IMR-90 (cell line): Measurements from ENCODE around the gene LCE5A. TPM values are rescaled to one million over a fixed set of nuclear protein-coding genes. Genes with fewer than 3 reads are reported as not detected.

Experiments used
- ATAC-seq: fragments of 200-7000 bp; cut with Tn5 transposase; 2 replicates; pipeline ENCODE4 v1.9.1; 2020; ENCODE audit warnings: low read depth, mild to moderate bottlenecking, moderate library complexity
- BruUV-seq: library from RNA; stranded (reverse); fragments of 400-500 nt; replicated peaks from 2 replicates; lab custom pipeline; 2021; lab: Mats Ljungman, UMichigan
- CTCF ChIA-PET: fragments of 300-600 bp; formaldehyde crosslinking; extraction: SDS; loops from one replicate; lab custom pipeline; 2021; ENCODE audit warnings: antibody characterized with exemption; lab: Yijun Ruan, JAX
- POLR2A ChIA-PET: fragments of 300-600 bp; sonication (Branson Sonifier 250); formaldehyde crosslinking; loops from one replicate; lab custom pipeline; 2022; ENCODE audit warnings: antibody characterized with exemption; ENCODE audit not compliant: unreplicated experiment; lab: Charles Lee
- DNase-seq: peaks from one replicate; pipeline ENCODE4 v3.0.0; 2013
- H2AFZ ChIP-seq: replicated peaks from 2 replicates; pipeline ENCODE3; 2013; ENCODE audit warnings: low read length, mild to moderate bottlenecking; ENCODE audit not compliant: poor library complexity
- H2AK5ac ChIP-seq: 2 replicates; pipeline ENCODE4 v1.6.1; 2013; ENCODE audit warnings: low read depth, low read length, inconsistent platforms
- H2AK9ac ChIP-seq: replicated peaks from 2 replicates; pipeline ENCODE3; 2013; ENCODE audit warnings: mild to moderate bottlenecking, low read depth, low read length, moderate library complexity; ENCODE audit not compliant: poor library complexity
- H2BK120ac ChIP-seq: 2 replicates; pipeline ENCODE4 v1.6.1; 2013; ENCODE audit warnings: low read depth, low read length, inconsistent platforms
- H2BK15ac ChIP-seq: 3 replicates; pipeline ENCODE4 v1.6.1; 2013; ENCODE audit warnings: low read depth, low read length, inconsistent platforms
- H2BK20ac ChIP-seq: 2 replicates; pipeline ENCODE4 v1.6.1; 2013; ENCODE audit warnings: low read depth, mild to moderate bottlenecking, inconsistent platforms, low read length, moderate library complexity
- H2BK5ac ChIP-seq: 2 replicates; pipeline ENCODE4 v1.6.1; 2013; ENCODE audit warnings: mild to moderate bottlenecking, low read depth, low read length, inconsistent platforms; ENCODE audit not compliant: poor library complexity, severe bottlenecking
- H3K14ac ChIP-seq: replicated peaks from 2 replicates; pipeline ENCODE4 v1.6.1; 2013; ENCODE audit warnings: low read depth, low read length, inconsistent platforms
- H3K18ac ChIP-seq: 2 replicates; pipeline ENCODE4 v1.6.1; 2013; ENCODE audit warnings: low read depth, low read length, control low read depth
- H3K23ac ChIP-seq: 2 replicates; pipeline ENCODE4 v1.6.1; 2013; ENCODE audit warnings: low read depth, low read length, inconsistent platforms
- H3K27ac ChIP-seq: 2 replicates; pipeline ENCODE4 v1.5.1; 2013; ENCODE audit warnings: mild to moderate bottlenecking, control low read depth, low read length; ENCODE audit not compliant: insufficient read depth
- H3K27me3 ChIP-seq: 2 replicates; pipeline ENCODE4 v1.6.1; 2013; ENCODE audit warnings: low read length; ENCODE audit not compliant: control insufficient read depth, insufficient read depth
- H3K36me3 ChIP-seq: 2 replicates; pipeline ENCODE4 v1.6.1; 2013; ENCODE audit warnings: low read length, mixed read lengths; ENCODE audit not compliant: control insufficient read depth, insufficient read depth
- H3K4ac ChIP-seq: 2 replicates; pipeline ENCODE4 v1.6.1; 2013; ENCODE audit warnings: low read depth, low read length, inconsistent platforms
- H3K4me1 ChIP-seq: 2 replicates; pipeline ENCODE4 v1.6.1; 2013; ENCODE audit warnings: low read length, mixed read lengths; ENCODE audit not compliant: control insufficient read depth, insufficient read depth
- H3K4me2 ChIP-seq: 2 replicates; pipeline ENCODE4 v1.6.1; 2013; ENCODE audit warnings: low read depth, mild to moderate bottlenecking, control low read depth, low read length, moderate library complexity
- H3K4me3 ChIP-seq: 2 replicates; pipeline ENCODE4 v1.5.1; 2013; ENCODE audit warnings: low read depth, mild to moderate bottlenecking, control low read depth, low read length, moderate library complexity; ENCODE audit not compliant: insufficient read depth
- H3K56ac ChIP-seq: 2 replicates; pipeline ENCODE4 v1.6.1; 2013; ENCODE audit warnings: low read length, inconsistent platforms; ENCODE audit not compliant: insufficient read depth; ENCODE audit errors: extremely low read depth
- H3K79me1 ChIP-seq, 2 experiments: 2 replicates each; pipeline ENCODE4 v1.6.1; 2013; ENCODE audit warnings: low read length in 2 of 2, inconsistent platforms in 1 of 2, low read depth in 1 of 2
- H3K9ac ChIP-seq: 2 replicates; pipeline ENCODE4 v1.6.1; 2013; ENCODE audit warnings: low read depth, low read length, control low read depth
- H3K9me1 ChIP-seq: 2 replicates; pipeline ENCODE4 v1.6.1; 2013; ENCODE audit warnings: low read length, inconsistent platforms; ENCODE audit not compliant: insufficient read depth
- H3K9me3 ChIP-seq: 2 replicates; pipeline ENCODE4 v1.6.1; 2013; ENCODE audit warnings: low read length; ENCODE audit not compliant: control insufficient read depth, insufficient read depth
- H4K20me1 ChIP-seq: 2 replicates; pipeline ENCODE4 v1.6.1; 2013; ENCODE audit warnings: low read length, inconsistent platforms; ENCODE audit not compliant: insufficient read depth
- H4K5ac ChIP-seq: 2 replicates; pipeline ENCODE4 v1.6.1; 2013; ENCODE audit warnings: mild to moderate bottlenecking, low read depth, low read length, control low read depth
- H4K8ac ChIP-seq, 2 experiments: 2 replicates each; pipeline ENCODE4 v1.6.1; 2013; ENCODE audit warnings: low read depth in 2 of 2, low read length in 2 of 2, control low read depth in 1 of 2, inconsistent platforms in 1 of 2
- H4K91ac ChIP-seq: 2 replicates; pipeline ENCODE4 v1.6.1; 2013; ENCODE audit warnings: low read depth, low read length, inconsistent platforms; ENCODE audit not compliant: insufficient read depth
- BHLHE40 ChIP-seq: fragments of 150-350 bp; IDR thresholded peaks from 2 replicates; pipeline ENCODE4 v1.6.1; 2016; ENCODE audit warnings: mild to moderate bottlenecking, low read depth, low read length
- CEBPB ChIP-seq: IDR thresholded peaks from 2 replicates; pipeline ENCODE4 v1.6.1; 2012; ENCODE audit warnings: low read depth, low read length, improper control_type of control experiment
- CHD1 ChIP-seq: IDR thresholded peaks from 2 replicates; pipeline ENCODE4 v1.6.1; 2012; ENCODE audit warnings: low read depth, low read length, improper control_type of control experiment
- ELK1 ChIP-seq: fragments of 150-350 bp; IDR thresholded peaks from 2 replicates; pipeline ENCODE4 v1.6.1; 2016; ENCODE audit warnings: low read depth, mild to moderate bottlenecking, low read length, moderate library complexity, borderline replicate concordance
- MAFK ChIP-seq: IDR thresholded peaks from 2 replicates; pipeline ENCODE4 v1.6.1; 2012; ENCODE audit warnings: low read depth, low read length, improper control_type of control experiment
- MAZ ChIP-seq: IDR thresholded peaks from 2 replicates; pipeline ENCODE4 v1.6.1; 2012; ENCODE audit warnings: low read depth, mild to moderate bottlenecking, low read length, improper control_type of control experiment, moderate library complexity, borderline replicate concordance
- MXI1 ChIP-seq: IDR thresholded peaks from 2 replicates; pipeline ENCODE4 v1.6.1; 2012; ENCODE audit warnings: low read depth, mild to moderate bottlenecking, low read length, moderate library complexity, borderline replicate concordance
- NFE2L2 ChIP-seq: fragments of 150-350 bp; IDR thresholded peaks from 2 replicates; pipeline ENCODE4 v1.6.1; 2016; ENCODE audit warnings: low read depth, mild to moderate bottlenecking, low read length
- POLR2A ChIP-seq: IDR thresholded peaks from 2 replicates; pipeline ENCODE4 v1.6.1; 2012; ENCODE audit warnings: mild to moderate bottlenecking, low read depth, low read length
- RAD21 ChIP-seq: IDR thresholded peaks from 2 replicates; pipeline ENCODE4 v1.6.1; 2012; ENCODE audit warnings: low read length, improper control_type of control experiment
- RCOR1 ChIP-seq: IDR thresholded peaks from 2 replicates; pipeline ENCODE4 v1.6.1; 2012; ENCODE audit warnings: mild to moderate bottlenecking, low read length, improper control_type of control experiment; ENCODE audit not compliant: insufficient replicate concordance
- RFX5 ChIP-seq: IDR thresholded peaks from 2 replicates; pipeline ENCODE4 v1.8.0; 2012; ENCODE audit warnings: low read depth, mild to moderate bottlenecking, low read length, moderate library complexity
- SMC3 ChIP-seq: fragments of 150-350 bp; IDR thresholded peaks from 2 replicates; pipeline ENCODE4 v1.6.1; 2016; ENCODE audit warnings: low read depth, mild to moderate bottlenecking, antibody characterized with exemption, low read length, moderate library complexity
- USF2 ChIP-seq: fragments of 150-350 bp; IDR thresholded peaks from 2 replicates; pipeline ENCODE4 v1.6.1; 2017; ENCODE audit warnings: mild to moderate bottlenecking, antibody characterized with exemption, low read length, low read depth
- WGBS, 2 experiments: methylation state at CpG; one replicate each; pipeline versions ENCODE4 v1.1.5 to v1.1.7; 2013; ENCODE audit warnings: missing lambda C conversion rate in 2 of 2; ENCODE audit not compliant: insufficient read length in 1 of 2; ENCODE audit errors: extremely low coverage in 2 of 2; 5-methylcytosine and 5-hydroxymethylcytosine counted together
- dilution Hi-C: fragments of 300-500 bp; cut with HindIII; formaldehyde crosslinking; loops from one replicate; pipeline ENCODE4 v1.14.3; 2018; ENCODE audit warnings: low sequenced_read_pairs; ENCODE audit not compliant: unreplicated experiment
- in situ Hi-C: fragments of 300-500 bp; cut with MboI; formaldehyde crosslinking; loops from 3 replicates; pipeline ENCODE4 v1.14.3; 2019; ENCODE audit warnings: low sequenced_read_pairs, inconsistent platforms, mixed read lengths
- intact Hi-C: fragments of 100-400 bp; cut with micrococcal nuclease; formaldehyde crosslinking; loops from 2 replicates; pipeline ENCODE4 v1.10.0; 2022
- polyA plus RNA-seq, 3 experiments: library from polyadenylated mRNA; depleted of rRNA; stranded (reverse); fragments of >200 nt; gene quantifications; 2 replicates each; pipeline ENCODE4 v1.2.3, GENCODE V29; 2012; ENCODE audit warnings: low replicate concordance in 1 of 3
- total RNA-seq: library from RNA; depleted of rRNA; stranded (reverse); fragments of >200 nt; gene quantifications from 2 replicates; pipeline ENCODE4 v1.2.3, GENCODE V29; 2012
- TF ChIP-seq, protein P1 (sequence below): conservative IDR thresholded peaks from 2 replicates; pipeline ENCODE4 v1.5.1; 2012; ENCODE audit warnings: mild to moderate bottlenecking, low read depth, low read length, improper control_type of control experiment

The LCE5A gene
- total and polyA plus RNA-seq, 2 of the 4 experiments (the other 2 are of a cell fraction), result not detected

DNA sequence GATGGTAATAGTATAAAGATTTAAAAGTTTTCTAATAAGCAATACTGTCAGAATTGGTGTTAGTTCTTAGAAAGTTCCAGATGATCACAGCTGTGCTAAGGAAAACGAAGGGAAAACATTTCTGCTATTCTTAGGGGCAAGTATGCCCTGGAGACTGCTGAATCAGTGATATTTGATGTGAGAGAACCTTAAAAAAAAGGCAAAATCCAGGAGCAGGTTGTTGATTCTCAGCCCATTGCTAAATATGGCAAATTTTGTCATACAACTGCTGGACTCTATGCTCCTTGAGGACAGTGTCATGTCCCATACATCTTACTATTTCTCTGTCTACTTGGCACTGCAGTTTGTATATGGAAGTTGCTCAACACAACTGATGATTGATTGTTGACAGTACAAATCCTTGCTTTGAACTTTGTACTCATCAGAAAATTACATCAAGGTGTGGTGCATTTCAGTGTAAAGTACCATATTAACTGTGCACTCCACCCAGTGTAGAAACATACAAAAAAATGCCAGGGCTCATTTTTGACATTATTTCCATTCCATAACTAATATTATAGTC, 14.6 kb downstream of the LCE5A start:
- intact Hi-C loops (no loop called here), dilution Hi-C loops (no loop called here), in situ Hi-C loops (no loop called here)
- Histone ChIP-seq H4K20me1 (no peaks in the 10 kb centered on the region), H3K4me2 (no peak overlapping the region), H3K23ac (no peak overlapping the region), H3K4me1 (no peaks in the 10 kb centered on the region), H3K9ac (no peak overlapping the region), H3K27ac (no peak overlapping the region), H3K56ac (no peak overlapping the region), H3K79me1 (no peaks in the 10 kb centered on the region), H2BK20ac (no peak overlapping the region), H3K27me3 (no peaks in the 10 kb centered on the region), H4K5ac (no peak overlapping the region), H3K9me3 (no peaks in the 10 kb centered on the region), H2BK120ac (no peak overlapping the region), H3K14ac (no peak overlapping the region), H3K9me1 (no peaks in the 10 kb centered on the region), H4K8ac (no peak overlapping the region), H2AFZ (no peak overlapping the region), H3K36me3 (no peaks in the 10 kb centered on the region), H2AK5ac (no peak overlapping the region), H3K4me3 (no peak overlapping the region), H2BK5ac (no peak overlapping the region), H4K91ac (no peak overlapping the region), H2AK9ac (no peak overlapping the region), H3K18ac (no peak overlapping the region), H2BK15ac (no peak overlapping the region), H3K4ac (no peak overlapping the region)
- WGBS, 2 experiments, result no CpG with 5 or more reads among the region's 1 CpG
- DNase-seq (no peak), ATAC-seq (no peak)
- no TSS peak for BruUV-seq
- ChIA-PET POLR2A (no interaction called here), CTCF (no interaction called here)
- TF ChIP-seq POLR2A, result no peak
- no peak for TF ChIP-seq RCOR1
- TF ChIP-seq BHLHE40, result no peak
- TF ChIP-seq MAFK, result no peak
- TF ChIP-seq RFX5, result no peak
- TF ChIP-seq, protein P1, sequence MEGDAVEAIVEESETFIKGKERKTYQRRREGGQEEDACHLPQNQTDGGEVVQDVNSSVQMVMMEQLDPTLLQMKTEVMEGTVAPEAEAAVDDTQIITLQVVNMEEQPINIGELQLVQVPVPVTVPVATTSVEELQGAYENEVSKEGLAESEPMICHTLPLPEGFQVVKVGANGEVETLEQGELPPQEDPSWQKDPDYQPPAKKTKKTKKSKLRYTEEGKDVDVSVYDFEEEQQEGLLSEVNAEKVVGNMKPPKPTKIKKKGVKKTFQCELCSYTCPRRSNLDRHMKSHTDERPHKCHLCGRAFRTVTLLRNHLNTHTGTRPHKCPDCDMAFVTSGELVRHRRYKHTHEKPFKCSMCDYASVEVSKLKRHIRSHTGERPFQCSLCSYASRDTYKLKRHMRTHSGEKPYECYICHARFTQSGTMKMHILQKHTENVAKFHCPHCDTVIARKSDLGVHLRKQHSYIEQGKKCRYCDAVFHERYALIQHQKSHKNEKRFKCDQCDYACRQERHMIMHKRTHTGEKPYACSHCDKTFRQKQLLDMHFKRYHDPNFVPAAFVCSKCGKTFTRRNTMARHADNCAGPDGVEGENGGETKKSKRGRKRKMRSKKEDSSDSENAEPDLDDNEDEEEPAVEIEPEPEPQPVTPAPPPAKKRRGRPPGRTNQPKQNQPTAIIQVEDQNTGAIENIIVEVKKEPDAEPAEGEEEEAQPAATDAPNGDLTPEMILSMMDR, result no peak
- TF ChIP-seq MXI1, result no peak
- no peak for TF ChIP-seq MAZ
- no peak for TF ChIP-seq USF2
- TF ChIP-seq ELK1, result no peak
- no peak for TF ChIP-seq RAD21
- TF ChIP-seq NFE2L2, result no peak
- no peak for TF ChIP-seq CEBPB
- TF ChIP-seq SMC3, result no peak
- no peak for TF ChIP-seq CHD1
